ENCODE results near the gene POU4F3.

POU4F3 gene

DNA sequence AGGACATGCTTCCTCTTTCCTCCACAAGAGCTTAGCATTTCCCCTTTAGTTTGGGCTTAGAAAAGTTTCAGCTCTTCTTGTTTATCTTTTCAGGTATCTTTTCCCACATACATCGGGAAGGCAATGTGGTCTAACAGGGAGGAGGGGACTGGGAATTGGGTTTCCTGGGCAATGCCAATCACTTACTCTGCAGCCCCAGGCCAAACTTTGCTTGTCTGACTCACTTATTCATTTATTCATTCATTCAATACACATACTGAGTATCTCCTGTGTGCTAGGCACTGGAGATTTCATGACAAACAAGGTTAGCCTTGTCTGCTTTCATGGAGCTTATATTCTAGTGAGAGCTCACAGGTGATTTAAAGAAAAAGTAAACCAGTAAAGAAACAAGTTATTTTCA is 10.7 kb upstream of the POU4F3 start:
- DNase-seq (ENCODE audit: low read depth), result no peak
- H3K4me3 ChIP-seq (ENCODE audit: low read depth, low read length), result no peak overlapping the region
- TF ChIP-seq, protein P1, sequence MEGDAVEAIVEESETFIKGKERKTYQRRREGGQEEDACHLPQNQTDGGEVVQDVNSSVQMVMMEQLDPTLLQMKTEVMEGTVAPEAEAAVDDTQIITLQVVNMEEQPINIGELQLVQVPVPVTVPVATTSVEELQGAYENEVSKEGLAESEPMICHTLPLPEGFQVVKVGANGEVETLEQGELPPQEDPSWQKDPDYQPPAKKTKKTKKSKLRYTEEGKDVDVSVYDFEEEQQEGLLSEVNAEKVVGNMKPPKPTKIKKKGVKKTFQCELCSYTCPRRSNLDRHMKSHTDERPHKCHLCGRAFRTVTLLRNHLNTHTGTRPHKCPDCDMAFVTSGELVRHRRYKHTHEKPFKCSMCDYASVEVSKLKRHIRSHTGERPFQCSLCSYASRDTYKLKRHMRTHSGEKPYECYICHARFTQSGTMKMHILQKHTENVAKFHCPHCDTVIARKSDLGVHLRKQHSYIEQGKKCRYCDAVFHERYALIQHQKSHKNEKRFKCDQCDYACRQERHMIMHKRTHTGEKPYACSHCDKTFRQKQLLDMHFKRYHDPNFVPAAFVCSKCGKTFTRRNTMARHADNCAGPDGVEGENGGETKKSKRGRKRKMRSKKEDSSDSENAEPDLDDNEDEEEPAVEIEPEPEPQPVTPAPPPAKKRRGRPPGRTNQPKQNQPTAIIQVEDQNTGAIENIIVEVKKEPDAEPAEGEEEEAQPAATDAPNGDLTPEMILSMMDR (conservative IDR thresholded peaks at IDR 0.05; ENCODE audit: low read depth, low read length), result no peak

DNA sequence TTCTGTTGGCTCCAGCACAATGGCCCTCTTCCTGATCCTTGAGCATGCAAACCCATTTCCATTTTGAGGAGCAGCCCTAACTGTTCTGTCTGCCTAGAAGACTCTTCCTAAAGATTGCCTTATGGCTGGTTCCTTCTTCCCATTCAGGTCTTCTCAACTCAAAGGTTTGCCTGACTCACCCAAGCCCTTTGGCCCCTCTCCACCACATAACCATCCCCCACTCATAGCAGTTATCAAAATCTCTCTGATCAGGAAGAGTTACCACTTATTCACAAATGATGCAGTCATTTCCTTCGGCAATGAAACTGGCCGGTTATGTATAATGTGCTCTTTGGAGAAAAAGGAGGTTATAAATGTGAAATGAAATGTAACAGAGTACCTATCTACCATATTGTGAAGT is 8.9 kb upstream of the POU4F3 start:
- TF ChIP-seq, protein P1 (conservative IDR thresholded peaks at IDR 0.05; ENCODE audit: low read depth, low read length), result no peak
- DNase-seq (ENCODE audit: low read depth), result no peak

DNA sequence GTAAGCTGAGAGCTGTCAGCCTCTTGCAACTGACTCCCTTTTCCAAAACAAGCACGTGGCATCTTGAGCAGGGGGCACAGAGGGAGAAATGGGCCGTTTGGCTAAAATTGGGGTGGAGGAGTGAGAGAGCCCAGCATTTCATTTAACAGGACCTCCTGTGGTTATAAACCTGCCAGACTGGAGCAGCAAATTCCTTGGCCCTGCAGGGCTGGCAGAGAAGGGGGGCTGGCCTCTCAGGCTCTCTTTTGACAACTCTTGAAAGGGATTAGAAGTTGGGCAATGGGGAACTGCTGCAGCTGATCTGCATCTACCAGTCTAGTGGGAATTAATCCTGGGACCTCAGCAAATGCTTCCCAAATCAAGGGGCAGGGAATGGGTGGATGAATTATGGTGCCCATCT is 7.2 kb upstream of the POU4F3 start:
- no peak for DNase-seq (ENCODE audit: low read depth)
- TF ChIP-seq, protein P1 (conservative IDR thresholded peaks at IDR 0.05; ENCODE audit: low read depth, low read length), result no peak
- no peak overlapping the region for H3K4me3 ChIP-seq (ENCODE audit: low read depth, low read length)

More for the DNA sequence above, 8.9 kb upstream of the POU4F3 start:
- no peak overlapping the region for H3K4me3 ChIP-seq (ENCODE audit: low read depth, low read length)

DNA sequence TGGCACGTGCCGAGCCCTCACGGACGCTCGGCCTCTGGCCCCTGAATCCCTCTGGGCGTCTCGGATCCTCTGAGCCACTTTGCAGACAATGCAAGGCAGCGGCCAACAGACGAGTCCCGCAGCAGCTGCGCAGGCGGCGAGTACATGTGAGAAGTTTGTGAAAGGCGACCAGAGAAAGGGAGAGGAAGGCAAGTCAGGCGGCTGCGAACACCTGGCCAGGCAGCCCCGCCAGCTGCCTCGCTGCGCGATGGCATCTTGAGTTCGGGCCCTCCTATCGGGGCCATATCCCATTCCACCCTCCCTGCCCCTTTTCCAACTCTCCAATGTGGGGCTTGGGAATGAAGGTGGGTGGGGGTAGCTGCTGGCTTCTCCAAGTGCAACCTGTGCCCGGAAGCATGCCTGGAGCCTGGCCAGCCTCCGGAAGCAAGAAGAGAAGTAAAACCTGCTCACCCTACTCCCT is 4.5 kb upstream of the POU4F3 start:
- TF ChIP-seq, protein P1 (conservative IDR thresholded peaks at IDR 0.05; ENCODE audit: low read depth, low read length), result no peak
- H3K4me3 ChIP-seq (ENCODE audit: low read depth, low read length), result no peak overlapping the region
- DNase-seq (ENCODE audit: low read depth), result no peak

DNA sequence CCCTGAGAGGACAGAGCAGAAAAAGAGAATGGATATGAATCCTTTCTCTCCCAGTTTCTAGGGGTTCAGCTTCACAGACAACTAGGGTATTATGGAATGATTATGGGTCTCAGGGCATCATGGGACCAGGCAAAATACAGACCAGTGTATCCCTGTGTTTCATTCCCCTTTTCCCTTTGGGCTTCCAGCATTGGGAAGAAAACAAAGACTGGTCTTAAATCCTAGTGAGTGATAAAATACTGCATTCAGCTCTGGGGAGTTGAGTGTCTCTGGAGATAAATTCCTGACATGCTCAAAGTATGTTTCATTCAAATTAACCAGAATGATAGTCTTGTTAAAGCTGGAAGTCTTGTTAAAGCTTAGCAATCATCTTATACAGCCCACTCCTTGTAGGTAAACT is 2.4 kb upstream of the POU4F3 start:
- TF ChIP-seq, protein P1 (conservative IDR thresholded peaks at IDR 0.05; ENCODE audit: low read depth, low read length), result no peak
- no peak overlapping the region for H3K4me3 ChIP-seq (ENCODE audit: low read depth, low read length)
- DNase-seq (ENCODE audit: low read depth), result no peak

DNA sequence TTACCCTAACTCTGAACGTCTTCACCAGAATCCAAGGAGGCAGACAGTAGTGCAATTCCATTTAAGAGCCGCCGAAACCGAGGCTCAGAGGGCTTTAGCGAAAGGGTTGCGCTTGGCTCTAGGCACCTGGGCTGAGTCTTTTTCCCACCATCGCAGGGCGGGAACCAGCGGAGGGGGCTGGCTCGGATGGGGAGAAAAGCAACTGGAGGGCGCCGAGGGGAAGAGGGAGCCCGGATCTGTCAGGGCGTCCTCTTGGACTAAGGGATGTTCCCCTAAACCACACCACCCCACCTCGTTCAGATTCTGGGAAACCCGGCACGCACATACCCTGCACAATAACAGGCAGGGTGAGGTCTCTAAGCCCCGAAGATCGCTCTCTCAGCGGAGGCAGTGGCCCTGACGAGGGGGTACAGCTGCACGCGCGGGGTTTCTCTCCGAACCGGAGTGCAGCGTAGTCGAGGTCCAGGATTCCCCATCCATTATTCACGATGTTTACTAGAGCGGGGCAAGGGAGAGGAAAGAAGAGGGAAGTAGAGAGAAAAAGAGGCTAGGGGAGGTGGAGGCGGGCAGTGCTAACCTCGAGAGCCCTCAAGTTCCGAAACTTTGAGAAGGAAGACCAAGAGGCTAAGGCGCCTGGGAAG is 1.3 kb upstream of the POU4F3 start:
- no peak for DNase-seq (ENCODE audit: low read depth)
- no peak overlapping the region for H3K4me3 ChIP-seq (ENCODE audit: low read depth, low read length)
- TF ChIP-seq, protein P1 (conservative IDR thresholded peaks at IDR 0.05; ENCODE audit: low read depth, low read length), result no peak

DNA sequence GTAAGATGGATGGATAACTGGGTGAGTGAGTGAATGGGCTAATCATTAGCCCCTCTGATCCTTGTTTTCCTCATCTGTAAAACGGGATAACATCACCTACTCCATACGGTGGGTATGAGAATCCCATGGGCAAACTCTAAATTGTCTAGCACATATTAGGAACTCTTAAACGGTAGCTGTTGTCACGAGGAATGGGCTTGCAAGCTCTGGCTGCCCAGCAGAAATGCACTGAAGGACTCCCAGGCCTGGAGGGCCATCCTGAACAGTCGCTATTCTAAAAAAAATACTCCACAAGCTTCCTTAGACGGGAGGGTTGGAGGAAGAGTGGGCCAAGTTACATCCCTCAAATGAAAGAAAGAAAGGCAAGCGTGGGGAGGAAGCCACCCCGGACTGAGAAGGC is 711 bp upstream of the POU4F3 start:
- TF ChIP-seq, protein P1 (conservative IDR thresholded peaks at IDR 0.05; ENCODE audit: low read depth, low read length), result no peak
- no peak overlapping the region for H3K4me3 ChIP-seq (ENCODE audit: low read depth, low read length)
- DNase-seq (ENCODE audit: low read depth), result no peak

All from choroid plexus epithelial cell (primary cell).